SIG-M5 (cell line): Measurements from ENCODE around the gene PPP1R1C.

Source experiments
- DNase-seq: peaks from one replicate; lab custom pipeline; 2025; lab: John Stamatoyannopoulos, UW

PPP1R1C gene

DNA sequence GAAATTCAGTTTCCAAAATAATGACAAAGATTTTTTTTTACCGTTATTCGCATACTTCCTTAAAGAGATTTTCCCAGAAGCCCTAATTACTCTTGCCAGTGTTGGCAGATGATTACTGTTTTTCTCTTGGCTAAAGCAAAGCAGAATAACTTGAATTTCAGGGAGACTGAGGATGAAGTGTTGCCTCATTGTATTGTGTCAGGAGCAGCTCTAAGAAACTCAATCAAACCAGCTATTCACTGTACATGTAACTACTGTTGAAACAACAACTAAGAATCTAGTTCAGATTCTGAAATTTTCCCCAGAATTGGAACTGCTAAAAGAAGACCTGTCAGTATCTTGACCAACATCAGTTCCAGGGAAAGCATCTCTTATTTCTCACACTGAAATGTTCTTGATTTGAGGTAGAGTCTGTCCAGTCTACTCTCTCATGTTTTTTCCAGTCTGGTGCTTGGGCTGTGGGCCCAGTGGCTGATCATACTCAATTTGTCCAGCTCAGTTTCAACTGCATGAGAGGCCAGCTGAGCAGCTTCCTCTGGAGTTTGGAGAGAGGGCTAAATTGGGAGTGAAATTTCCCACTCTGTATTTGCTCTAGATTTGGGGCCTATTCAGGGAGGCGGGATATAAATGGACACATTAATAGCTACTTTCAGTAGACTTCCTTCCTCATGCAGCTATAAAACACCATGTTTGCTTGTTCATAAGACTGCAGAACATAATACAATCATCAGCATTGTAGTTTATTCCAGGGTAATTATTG, 78.5 kb downstream of the PPP1R1C start:
- DNase-seq, result no peak

DNA sequence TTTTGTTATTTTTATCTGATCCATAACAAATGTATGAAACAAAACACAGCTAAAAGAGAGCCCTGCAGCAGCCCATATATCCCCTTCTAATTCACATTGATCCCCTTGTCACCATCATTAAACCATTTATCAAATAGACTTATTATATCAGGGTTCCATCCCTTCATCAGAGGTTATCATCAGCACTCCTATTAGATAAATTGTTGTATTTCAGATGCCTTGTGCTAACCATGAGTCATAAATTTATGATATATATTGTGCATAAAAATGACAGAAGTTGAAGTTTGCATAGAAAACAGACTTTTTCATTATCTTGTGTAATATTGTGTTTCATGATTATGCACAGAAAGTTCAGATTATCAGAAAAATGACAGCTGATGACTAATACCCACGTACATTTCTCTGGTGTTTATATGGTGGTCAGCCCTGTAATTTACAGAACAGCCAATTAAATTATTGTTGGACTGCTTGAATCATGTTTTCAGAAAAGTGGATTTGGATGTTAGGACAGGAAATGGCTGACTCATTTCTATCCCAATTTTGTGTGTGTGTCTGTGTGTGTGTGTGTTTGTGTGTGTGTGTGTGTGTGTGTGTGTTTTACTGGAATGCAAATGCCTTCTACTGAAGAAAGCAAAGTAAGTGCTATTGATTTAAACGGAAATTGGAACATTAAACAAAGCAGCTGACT, 80.9 kb downstream of the PPP1R1C start:
- no peak for DNase-seq

DNA sequence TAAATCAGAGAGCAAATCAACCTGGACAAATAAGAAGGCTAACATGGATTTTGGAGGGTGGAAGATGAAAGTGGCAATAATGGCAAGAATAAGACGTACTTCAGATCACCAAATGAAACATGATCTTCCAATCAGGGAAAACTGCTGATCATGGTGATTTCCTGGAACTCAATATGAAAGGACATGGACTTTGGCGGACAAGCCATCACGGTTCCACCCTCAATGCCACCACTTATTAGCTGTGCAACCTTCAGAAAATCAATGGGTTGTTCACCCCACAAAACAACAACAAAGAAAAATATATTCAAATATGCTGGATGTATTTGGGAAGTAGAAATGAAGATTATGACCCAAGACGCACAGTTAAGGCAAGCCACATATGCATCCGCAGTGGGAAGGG, 81.7 kb downstream of the PPP1R1C start:
- DNase-seq, result no peak

DNA sequence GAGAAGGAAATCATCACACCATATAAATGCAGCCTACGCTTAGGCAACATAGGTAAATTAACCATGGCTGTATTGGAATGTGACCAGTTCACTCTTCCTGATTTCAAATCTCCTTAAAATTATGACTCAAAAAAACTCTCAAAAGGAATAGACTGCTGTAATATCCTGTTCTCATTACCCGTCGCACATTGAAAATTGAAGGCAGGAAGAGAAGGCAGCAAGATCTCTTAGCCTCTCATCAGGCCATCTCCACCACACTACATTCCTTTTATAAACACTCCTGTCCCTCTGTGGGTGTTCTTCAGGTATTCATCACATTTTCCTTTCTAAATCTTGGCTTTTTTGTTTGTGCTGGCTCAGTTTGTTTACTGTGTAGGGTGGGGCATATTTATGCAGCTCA, 83.2 kb downstream of the PPP1R1C start:
- DNase-seq, result no peak

DNA sequence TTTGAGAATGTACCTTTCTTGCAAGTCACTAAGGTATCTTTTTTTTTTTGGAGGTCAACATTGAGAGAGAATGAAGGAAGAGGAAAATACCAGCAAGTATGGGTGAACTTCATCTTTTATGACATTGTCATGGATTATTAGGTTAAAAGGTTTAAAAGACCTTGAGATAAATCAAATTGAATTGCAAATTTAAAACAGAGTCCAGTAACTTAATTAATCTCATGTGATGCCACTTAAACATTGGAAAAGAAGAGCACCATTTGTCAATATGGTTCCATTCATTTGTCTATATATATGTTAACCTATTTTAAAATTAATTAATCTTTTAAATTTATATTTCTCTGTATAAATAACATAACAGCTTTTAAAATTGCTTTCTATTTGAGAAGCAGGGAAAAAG, 83.8 kb downstream of the PPP1R1C start:
- DNase-seq, result no peak

DNA sequence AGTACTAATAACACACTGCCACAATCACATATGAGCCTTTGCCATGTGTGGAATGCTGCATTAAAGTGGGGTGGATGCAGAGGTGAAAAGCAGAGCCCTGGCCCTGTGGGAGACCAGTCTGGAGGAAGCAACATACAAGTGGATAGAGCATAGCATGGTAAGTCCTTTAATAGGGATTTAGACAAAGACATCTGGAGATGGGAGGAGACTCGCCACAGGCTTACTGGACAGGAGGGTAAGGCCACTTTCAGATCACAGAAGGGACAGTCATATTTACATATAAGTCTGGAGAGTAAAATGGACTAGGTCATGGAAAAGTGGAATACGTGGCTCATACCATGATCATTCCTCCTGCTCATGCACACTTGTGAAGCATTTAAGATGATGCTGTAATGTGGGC, 84.3 kb downstream of the PPP1R1C start:
- DNase-seq, result no peak

DNA sequence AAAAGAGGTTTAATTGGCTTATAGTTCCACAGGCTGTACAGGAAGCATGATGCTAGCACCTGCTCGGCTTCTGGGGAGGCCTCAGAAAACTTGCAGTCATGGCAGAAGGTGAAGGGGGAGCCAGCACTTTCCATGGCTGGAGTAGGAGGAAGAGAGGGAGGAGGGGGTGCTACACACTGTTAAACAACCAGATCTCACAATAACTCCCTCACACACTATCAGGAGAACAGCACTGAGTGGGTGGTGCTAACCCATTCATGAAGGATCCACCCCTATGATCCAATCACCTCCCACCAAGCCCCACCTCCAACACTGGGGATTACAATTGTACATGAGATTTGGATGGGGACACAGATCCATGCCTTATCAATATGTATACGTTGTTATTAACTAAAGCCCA, 85.1 kb downstream of the PPP1R1C start:
- no peak for DNase-seq

DNA sequence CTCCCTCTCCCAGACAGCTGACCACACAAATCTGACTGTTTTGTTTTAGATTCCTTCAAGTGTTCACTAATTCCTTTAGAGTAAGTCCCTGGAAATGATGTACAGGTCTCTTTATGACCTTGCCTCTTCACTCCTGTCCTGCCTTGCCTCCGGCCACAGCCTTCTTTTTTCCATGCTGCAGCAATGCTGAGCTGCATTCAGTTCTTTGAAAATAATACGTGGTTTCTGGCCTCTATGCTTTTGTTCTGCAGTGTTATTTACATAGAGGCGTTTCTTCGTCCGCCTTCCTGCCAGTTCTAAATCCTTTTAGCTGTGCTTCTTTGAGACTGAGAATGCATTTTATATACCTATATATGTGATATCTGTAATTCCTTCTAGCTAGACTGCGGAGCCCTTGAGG, 87.2 kb downstream of the PPP1R1C start:
- DNase-seq, result no peak

DNA sequence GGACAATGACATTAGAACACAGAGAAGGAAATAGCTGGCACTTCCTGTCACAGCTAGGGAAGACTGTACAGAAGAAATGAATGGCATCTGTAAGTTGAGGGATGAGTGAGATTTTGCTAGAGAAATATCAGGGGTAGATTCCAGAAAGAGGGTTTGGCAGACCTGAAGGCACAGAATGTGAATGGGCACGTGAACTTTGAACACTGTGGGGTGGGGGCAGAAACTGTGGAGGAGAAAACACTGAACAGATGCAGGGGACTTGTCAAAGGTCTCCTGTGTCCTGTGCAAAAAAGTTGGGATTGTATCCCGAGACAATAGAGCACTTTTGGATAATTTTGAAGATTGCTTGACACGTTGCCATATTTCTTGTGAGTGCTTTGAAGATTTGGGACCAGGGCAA, 88.0 kb downstream of the PPP1R1C start:
- DNase-seq, result no peak

DNA sequence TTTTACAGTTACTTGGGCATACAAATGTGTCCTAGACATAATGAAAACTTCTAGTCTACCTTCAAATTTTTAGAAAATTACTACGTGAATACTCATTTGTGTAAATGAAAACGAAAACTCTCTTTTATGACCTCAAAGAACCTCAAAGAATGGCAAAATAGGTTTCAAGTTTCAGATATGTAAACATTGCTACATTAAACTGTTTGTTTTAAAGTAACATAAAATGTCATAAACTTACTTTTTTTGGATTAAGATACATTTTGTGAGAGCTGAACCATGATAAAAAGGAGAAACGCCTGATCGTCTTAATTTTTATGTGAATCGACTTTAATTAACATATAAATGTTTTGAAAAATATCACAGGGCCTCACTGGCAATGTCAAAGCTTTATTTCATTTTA, 91.4 kb downstream of the PPP1R1C start:
- no peak for DNase-seq

DNA sequence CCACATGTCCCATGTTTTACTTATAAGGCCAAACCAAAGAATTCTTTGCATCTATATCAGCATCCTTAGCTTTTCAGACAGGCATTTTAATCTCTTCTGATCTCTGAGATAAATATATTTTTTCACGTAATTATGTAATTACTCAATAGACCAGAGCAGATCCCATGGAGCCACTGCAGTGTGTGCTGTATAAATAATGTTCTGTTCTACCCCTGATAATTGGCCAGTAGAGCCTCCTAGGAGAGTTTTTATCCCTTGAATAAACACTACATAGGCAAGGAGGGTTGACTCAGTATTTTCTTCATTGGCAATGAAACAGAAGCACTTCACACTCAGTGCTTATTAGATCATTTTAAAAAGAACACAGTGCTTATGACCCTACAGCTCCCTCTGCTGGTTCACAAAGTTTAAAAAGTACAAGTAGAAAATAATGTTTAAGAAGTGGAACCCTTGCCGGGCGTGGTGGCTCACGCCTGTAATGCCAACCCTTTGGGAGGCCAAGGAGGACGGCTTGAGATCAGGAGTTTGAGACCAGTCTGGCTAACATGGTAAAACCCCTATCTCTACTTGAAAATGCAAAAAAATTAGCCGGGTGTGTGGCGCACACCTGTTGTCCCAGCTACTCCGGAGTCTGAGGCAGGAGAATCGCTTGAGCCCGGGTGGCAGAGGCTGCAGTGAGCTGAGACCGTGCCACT, 91.9 kb downstream of the PPP1R1C start:
- DNase-seq, result no peak

DNA sequence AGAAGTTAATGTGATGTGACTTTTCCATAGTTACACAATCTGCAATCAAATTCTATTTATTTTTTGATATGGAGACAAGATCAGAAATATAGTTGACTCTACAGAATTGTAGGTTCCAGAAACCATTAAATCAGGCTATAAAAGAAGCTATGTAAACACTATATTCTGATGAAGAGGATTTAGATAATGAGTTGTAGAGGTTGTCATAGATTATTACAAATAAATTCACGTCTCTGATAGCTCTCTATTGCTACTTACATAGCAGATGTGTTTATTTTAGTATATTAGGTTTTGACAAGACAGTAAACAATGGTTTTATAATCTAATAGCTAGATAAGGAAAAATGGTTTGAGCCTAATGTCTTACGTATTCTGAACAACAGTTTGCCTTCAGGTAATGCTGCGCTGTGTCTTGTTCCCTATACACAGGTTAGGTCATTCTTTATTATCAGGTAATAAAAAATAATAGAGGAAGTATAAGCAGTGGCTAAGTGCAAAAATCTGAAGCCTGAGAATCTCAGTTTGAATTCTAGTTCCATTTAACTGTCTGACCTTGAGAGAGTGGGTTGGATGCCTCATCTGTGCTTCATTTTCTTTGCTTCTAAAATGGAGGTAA, 93.4 kb downstream of the PPP1R1C start:
- no peak for DNase-seq

DNA sequence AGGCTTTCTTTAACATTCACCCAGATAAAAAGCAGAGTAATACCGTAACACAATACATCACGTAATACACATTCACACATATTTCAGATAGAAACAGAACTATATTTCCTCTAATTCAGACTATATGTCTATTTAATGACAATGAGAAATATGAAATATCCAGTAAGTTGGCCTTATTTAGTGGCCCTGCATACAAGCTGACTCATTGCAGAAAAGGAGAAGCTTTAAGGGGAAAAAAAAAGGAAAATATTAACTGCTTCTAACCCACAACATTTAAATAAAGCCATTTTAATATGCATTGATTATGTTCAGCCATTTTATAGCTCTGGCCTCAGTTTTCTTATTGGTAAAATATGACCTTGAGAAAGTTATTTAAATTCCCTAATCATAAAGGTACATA, 94.8 kb downstream of the PPP1R1C start:
- DNase-seq, result no peak

DNA sequence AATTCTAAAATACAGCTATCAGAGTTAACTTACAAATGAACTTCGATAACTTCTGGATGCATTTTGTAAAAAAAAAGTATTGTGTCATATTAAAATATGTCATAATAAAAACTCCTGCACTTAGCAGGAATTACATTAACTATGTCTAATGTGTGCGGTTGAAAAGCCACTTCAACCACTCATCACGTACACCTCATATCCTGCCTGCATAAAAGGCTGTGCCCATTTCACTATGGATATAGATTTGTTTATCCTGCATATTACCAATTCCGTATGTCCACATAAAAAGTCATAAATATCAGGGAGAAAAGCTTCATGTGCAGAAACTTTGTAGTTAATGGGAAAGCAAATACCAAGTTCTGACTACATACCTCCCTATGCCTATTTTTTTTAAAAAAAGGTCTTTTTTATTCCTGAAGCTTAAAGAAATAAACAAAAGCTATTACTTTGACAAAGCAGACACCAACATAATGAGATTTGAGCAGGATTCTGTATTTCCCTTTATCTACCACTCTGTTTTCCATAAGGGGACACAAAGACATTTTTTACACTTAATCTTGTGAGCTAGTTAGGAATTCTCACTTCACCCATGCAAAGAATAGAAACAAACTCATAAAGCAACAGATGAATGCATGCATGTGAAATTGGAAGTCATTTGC, 96.1 kb downstream of the PPP1R1C start:
- DNase-seq, result no peak

DNA sequence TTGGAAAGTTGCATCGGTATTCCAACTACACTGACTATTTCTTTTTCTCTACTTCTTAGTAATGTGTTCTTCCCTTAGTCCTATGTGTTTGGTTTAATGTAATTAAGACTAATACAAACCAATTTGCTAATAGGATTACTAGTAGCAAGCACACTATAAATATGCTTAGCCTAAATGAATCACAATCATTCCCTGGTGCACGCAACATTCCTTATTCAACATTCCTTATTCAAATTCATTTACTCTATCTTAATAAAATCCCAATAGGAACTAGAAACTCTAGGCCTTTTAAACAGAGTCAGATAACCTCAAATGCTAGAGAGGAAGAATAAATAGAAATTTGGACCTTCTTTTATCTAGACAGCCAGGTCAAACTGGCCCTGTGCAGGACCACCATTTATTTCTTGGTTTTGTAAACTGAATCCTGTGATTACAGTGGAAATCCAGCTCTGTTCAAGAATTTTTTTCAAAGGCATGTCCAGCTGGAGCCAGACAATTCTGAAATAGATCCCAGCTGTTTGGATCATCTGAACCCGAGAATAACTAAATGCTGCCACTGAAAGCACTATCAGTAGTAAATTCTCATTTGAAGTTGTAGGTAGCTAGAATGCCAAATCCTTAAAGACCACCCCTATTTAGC, 103.1 kb downstream of the PPP1R1C start:
- no peak for DNase-seq

DNA sequence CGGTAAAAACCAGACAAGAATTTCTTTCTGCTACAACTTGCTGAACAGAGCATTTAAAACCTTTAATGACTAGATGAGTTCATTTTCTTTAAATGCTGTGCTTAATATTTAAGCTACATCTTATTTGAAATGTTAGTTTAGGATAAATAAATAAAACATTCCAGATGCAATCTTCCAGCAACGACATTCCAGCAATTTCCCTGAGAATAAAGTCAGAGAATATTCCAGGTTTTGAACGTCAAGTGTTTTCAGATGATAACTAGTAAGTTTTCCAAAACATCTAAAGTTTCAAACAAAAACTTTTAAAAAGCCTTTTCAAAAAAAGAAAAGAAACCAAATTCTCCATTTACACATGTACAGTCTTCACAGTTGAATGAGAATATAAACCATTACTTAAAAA, 104.8 kb downstream of the PPP1R1C start:
- DNase-seq, result no peak

DNA sequence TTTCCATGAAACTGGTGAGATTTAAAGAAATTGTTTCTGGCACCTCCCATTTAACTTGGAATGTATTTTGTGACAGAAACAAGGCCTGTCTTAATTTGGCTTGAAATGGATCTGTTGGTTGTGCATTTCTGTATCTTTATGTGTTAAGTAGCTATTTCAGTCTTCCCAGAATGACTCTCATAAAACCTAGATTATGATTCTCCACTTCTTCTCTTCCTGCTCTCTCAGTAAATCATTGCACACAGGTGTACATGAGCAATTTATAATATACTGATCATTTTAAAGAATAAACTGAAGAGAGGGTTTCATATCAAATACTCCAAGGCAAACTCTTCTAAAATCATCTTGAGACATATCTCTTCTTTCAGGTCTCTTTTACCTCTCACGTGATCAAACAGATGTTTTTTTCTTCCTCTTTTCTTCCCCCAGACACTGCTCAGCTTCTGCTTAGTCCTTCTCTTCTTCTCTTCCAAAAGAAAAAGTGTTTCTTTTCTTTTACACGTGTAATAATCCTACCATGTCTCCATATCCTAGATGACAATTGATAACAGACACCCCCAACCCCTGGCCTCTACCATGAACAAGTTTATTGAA, 112.0 kb downstream of the PPP1R1C start:
- no peak for DNase-seq

DNA sequence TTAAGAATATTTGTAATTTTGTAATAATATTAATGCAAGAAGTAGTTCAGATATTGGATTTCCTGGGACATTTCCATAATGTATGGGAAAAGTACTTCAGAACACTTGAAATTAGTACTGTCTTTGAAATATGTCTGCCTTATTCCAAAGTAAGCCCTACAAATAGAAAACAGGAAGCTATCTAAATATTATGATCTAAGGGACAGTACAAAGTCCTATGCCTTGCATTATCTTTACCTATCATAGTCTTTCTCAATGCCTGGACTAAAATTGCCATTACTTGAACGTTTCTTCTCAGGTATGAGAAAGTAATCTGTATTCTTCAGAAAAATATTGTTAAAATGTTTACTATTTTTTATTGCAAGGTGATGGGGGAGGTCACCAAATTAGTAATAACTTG, 113.0 kb downstream of the PPP1R1C start:
- DNase-seq, result no peak

DNA sequence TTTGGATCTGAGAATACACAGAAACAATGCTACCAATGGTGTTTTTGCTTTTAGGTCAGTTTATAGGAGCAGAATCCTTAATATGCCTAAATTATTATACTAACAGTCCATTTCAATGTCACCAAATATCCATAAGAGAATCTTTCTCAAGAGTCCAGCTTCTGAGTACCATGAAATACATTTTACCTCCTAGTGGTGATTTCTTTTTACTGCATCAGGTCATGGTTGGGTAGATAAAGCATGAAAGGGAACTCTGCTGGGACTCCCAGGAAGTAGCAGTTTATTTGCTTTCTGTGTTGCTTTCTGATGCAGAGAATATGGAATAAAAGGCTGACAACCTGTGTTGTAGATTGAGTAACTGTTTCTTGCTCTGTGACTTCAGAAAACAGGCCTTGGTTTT, 115.6 kb downstream of the PPP1R1C start:
- no peak for DNase-seq

DNA sequence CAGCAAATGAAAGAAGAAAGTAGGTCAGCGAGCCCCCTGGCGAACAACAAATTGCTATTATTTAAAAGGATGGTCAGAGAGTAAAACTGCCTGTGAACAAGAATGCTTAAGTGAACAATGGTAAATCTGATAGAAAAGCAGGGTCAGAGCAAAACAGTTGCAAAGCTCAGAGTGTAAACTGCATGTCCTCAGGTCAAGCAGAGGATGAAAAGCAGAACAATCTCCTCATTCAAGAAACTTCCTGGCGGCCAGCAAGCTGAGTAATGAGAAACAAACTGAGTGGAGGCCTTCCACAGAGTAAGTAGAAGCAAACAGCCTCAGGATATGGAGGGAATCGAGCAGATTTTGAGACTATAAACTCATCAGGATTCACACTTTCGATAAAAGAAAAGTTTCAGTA, 117.9 kb downstream of the PPP1R1C start:
- DNase-seq, result no peak

DNA sequence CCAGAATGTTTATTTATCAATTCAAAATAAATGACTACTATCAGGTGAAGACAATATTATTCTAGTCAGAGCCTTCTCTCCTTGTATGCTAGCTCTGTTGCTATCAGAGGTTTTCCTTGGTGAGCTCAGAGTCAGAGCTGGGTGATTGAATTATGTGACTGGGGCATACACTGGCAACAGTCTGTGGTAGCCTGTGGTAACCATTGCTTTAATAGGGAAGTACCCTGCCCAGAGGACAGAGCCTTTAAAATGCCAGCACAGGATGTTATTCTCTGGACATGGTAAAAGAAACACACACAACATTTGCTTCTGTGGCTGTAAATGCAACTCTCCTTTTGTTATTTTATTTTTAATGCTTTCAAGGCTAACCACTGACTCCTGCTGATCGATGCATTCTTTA, 124.7 kb downstream of the PPP1R1C start:
- DNase-seq, result no peak
